ENCODE results near the gene SOSTDC1.

The SOSTDC1 gene

DNA sequence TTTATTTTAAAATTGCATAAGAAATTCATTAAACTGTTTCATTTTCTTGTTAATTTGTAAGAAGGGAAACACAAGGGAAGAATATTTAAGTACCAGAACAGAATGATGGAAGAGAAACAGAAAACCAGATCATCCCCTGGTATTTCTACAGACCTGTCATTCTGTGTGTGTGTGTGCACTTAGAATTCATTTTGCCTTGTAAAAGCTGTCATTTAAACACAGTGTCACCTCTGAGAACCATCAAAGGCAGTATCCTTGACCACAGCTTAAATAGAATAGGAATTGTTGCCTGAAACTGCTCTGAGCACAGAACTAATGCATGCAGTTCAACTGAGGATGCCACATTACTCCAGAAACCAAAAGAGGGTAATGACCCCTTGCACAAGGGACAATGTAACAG is 37.4 kb downstream of the SOSTDC1 start:
- TF ChIP-seq, protein P1, sequence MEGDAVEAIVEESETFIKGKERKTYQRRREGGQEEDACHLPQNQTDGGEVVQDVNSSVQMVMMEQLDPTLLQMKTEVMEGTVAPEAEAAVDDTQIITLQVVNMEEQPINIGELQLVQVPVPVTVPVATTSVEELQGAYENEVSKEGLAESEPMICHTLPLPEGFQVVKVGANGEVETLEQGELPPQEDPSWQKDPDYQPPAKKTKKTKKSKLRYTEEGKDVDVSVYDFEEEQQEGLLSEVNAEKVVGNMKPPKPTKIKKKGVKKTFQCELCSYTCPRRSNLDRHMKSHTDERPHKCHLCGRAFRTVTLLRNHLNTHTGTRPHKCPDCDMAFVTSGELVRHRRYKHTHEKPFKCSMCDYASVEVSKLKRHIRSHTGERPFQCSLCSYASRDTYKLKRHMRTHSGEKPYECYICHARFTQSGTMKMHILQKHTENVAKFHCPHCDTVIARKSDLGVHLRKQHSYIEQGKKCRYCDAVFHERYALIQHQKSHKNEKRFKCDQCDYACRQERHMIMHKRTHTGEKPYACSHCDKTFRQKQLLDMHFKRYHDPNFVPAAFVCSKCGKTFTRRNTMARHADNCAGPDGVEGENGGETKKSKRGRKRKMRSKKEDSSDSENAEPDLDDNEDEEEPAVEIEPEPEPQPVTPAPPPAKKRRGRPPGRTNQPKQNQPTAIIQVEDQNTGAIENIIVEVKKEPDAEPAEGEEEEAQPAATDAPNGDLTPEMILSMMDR (IDR thresholded peaks at IDR 0.05; ENCODE audit: low read depth, low read length): no peak
- no peak overlapping the region for H3K4me3 ChIP-seq (ENCODE audit: low read depth, low read length)

GRCh38 chr7:16423761-16424160 is 41.8 kb downstream of the SOSTDC1 start:
- TF ChIP-seq, protein P1 (IDR thresholded peaks at IDR 0.05; ENCODE audit: low read depth, low read length): no peak
- H3K4me3 ChIP-seq (ENCODE audit: low read depth, low read length): no peak overlapping the region

GRCh38 chr7:16422917-16423316 is 42.6 kb downstream of the SOSTDC1 start:
- TF ChIP-seq, protein P1 (IDR thresholded peaks at IDR 0.05; ENCODE audit: low read depth, low read length): no peak
- no peak overlapping the region for H3K4me3 ChIP-seq (ENCODE audit: low read depth, low read length)

- H3K4me3 ChIP-seq (ENCODE audit: low read depth, low read length): no peak overlapping the region
- TF ChIP-seq, protein P1 (IDR thresholded peaks at IDR 0.05; ENCODE audit: low read depth, low read length): no peak
Observed at GRCh38 chr7:16422103-16422435, 43.5 kb downstream of the SOSTDC1 start.

GRCh38 chr7:16421333-16422102 is 44.0 kb downstream of the SOSTDC1 start, which contains the start of gene CRPPA:
Gene CRPPA (minus strand): TSS chr7:16421538. CDS start chr7:16421322, 216 bp downstream.
- H3K4me3 ChIP-seq (ENCODE audit: low read depth, low read length): peak within 1 kb of the TSS; percentile 58
- TF ChIP-seq, protein P1 (IDR thresholded peaks at IDR 0.05; ENCODE audit: low read depth, low read length): no peak

- peak overlapping the region; percentile 58 for H3K4me3 ChIP-seq (ENCODE audit: low read depth, low read length)
- TF ChIP-seq, protein P1 (IDR thresholded peaks at IDR 0.05; ENCODE audit: low read depth, low read length): no peak
Observed at GRCh38 chr7:16420649-16421332, 44.7 kb downstream of the SOSTDC1 start.

GRCh38 chr7:16420329-16420648 is 45.2 kb downstream of the SOSTDC1 start:
- TF ChIP-seq, protein P1 (IDR thresholded peaks at IDR 0.05; ENCODE audit: low read depth, low read length): no peak
- peak overlapping the region; percentile 58 for H3K4me3 ChIP-seq (ENCODE audit: low read depth, low read length)
